GM18498 (cell line): ENCODE results near the gene HAPLN1.
"Not testable (repeated sequence)": the region's sequence is repeated elsewhere in the genome, so short reads cannot be mapped to it uniquely, and the experiment has no call there.

Experiments
- ATAC-seq: cut with Tn5 transposase; IDR thresholded peaks from one replicate; pipeline ENCODE4 v1.9.1; 2021; ENCODE audit warnings: mild to moderate bottlenecking, moderate library complexity; ENCODE audit not compliant: unreplicated experiment

The HAPLN1 gene

GRCh38 chr5:83720836-83721537, at the start of gene HAPLN1:
Gene HAPLN1, minus strand, starts transcription at chr5:83720855. Its CDS starts 47,332 bp downstream, at chr5:83673523.
- ATAC-seq: no peak

DNA sequence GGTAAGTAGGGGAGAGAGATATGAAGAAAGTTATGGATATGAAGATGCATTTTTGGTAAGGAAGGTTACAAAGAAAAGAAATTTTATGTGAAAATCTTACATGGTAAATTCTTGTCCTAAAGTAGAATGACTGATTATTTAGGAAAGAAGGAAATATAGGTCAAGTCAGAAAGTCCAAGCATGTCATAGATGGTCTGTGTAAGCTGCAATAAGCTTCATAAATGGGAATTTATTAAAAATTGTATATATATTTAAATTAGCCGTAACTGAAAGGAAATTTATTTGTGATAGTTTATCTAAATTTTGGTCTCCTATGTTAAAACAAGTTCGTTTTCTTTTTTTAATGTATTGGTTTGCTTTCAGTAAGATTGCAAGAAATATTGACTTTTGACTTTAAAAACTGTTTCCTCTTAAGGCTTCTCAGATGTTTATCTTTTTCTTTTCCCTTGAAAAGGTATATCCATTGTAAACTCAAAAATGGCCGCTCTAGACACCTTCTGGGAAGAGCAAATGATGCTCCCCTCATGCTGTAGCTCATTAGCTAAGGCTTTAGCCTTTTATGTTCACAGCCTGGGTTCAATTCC, 46.8 kb upstream of the HAPLN1 start:
- ATAC-seq: no peak

- no peak for ATAC-seq
Measured at GRCh38 chr5:83764101-83764500, 43.4 kb upstream of the HAPLN1 start.

GRCh38 chr5:83760579-83760978, 39.9 kb upstream of the HAPLN1 start:
- no peak for ATAC-seq

DNA sequence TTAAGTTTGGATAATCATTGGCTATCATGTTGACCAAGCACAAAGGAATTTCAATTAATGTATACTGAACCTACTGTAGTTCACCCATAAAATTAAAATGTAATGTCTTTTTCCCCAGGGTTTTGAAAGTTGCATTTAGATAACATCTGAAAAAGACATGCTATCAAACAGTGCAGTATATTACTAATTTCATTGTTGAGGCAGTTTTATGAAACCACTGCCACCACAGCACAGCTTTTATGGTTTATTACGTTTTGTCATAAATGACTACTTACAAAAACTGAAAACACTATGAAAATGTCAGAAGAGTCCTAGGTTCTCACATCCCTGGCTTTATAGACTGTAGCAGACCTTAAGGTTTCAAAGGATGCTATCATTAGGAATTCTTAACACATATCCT, 32.0 kb upstream of the HAPLN1 start:
- no peak for ATAC-seq

- ATAC-seq: no peak
Measured at GRCh38 chr5:83751201-83751600, 30.5 kb upstream of the HAPLN1 start.

- ATAC-seq: no peak
Measured at GRCh38 chr5:83750749-83751148, 30.1 kb upstream of the HAPLN1 start.

- ATAC-seq: no peak
Measured at GRCh38 chr5:83745816-83746215, 25.2 kb upstream of the HAPLN1 start.

- ATAC-seq: no peak
Measured at GRCh38 chr5:83744821-83745220, 24.2 kb upstream of the HAPLN1 start.

- ATAC-seq: no peak
Measured at GRCh38 chr5:83742089-83742488, 21.4 kb upstream of the HAPLN1 start.

DNA sequence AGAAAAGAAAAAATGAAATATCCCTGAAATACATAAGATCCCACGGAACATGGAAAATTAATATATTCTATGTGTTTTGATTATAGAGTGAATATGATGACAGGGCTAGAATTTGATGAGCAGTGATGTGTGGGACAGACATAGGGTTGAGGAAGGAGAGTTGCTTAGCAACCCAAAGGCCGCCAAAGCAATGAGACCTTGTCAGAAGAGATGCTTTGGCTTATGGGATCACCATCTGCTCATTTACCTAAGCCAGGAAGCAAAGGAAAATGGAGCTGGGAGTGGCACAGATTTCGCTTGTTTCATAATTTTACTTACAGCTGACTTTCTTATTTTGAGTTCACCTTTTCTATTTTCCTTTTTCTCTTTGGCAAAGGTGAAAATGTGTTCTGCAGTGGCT, 20.9 kb upstream of the HAPLN1 start:
- no peak for ATAC-seq

DNA sequence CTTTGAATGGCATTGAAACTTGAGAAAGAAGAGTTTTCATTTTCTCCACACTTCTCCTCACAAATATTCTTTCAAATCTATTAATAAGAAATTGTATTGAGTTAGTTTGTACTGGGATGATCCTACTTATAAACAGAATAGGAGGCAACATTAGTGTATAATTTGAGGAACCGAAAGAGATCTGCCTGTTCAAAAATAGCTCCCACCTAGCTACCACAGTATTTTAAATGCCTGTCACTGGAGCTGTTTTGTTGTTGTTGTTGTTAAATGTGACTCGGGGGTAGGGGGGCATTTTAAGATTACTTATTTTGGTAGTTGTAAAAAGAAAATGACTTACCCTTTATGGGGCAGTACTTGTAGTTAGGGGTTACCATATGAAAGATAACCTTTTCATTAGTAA, 20.1 kb upstream of the HAPLN1 start:
- peak; percentile 74 for ATAC-seq

GRCh38 chr5:83736169-83736568, 15.5 kb upstream of the HAPLN1 start:
- not testable (repeated sequence) for ATAC-seq

DNA sequence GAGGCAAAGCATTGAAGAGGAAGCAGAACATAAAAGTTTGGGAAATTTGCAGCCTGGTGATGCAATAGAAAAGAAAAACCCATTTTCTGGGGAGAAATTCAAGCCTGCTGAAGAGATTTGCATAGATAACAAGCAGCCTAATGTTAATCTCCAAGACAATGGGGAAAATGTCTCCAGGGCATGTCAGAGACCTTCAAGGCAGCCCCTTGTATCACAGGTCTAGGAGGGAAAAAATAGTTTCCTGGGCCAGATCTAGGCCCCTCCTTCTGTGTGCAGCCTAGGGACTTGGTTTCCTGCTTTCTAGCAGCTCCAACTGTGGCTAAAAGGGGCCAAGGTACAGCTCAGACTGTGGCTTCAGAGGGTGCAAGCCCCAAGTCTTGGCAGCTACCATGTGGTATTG, 14.4 kb upstream of the HAPLN1 start:
- not testable (repeated sequence) for ATAC-seq

- ATAC-seq: no peak
Measured at GRCh38 chr5:83731638-83732037, 11.0 kb upstream of the HAPLN1 start.

DNA sequence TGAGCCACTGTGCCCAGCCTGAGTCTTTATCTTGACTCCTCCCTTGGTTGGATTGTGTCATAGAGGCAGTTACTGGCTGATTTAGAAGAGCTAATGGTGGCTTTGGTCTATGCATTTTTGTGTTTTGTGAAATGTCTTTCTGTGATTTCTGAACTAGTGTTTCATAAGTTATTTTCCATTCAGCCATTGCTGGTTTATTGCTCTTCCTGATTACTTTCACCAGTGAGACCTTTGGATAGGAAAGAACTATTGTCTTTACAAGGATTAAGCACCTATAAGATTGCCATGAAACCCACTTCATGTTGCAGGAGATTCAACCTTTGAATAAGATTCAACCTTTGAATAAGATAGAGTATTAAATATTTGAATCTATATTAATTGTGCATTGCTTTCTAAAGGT, 8.7 kb upstream of the HAPLN1 start:
- ATAC-seq: no peak

GRCh38 chr5:83726912-83727311, 6.3 kb upstream of the HAPLN1 start:
- ATAC-seq: no peak

- ATAC-seq: no peak
Measured at GRCh38 chr5:83724935-83725334, 4.3 kb upstream of the HAPLN1 start.

GRCh38 chr5:83724001-83724400, 3.3 kb upstream of the HAPLN1 start:
- no peak for ATAC-seq

DNA sequence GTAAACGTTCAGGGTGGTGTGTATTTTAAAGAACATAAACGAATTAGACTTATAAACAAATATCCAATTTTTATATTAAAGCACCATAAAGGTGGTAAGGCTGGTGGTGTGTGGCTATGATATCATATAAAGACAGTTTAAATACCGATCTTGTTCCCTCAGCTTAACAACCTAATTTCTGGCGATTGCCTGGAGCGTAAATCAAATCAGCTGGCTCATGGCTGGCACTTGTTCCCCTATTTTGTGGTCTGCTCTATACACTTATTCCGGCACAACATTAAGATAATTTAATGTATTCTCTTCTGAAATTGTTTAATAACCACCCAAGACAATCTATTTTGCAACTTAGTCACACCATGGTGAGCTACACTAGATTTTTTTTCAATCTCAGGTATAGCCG, 2.4 kb upstream of the HAPLN1 start:
- ATAC-seq: no peak

- ATAC-seq: peak; percentile 82
Measured at GRCh38 chr5:83721953-83722901, 1.6 kb upstream of the HAPLN1 start.
